Upper lobe of right lung (tissue), 1 donor: ENCODE measurements around the gene KCNMA1. TPM values are rescaled to one million over a fixed set of nuclear protein-coding genes. Genes with fewer than 3 reads are reported as not detected.

Source experiments
- ATAC-seq: fragments of 200-7000 bp; cut with Tn5 transposase; one replicate; pipeline ENCODE4 v1.9.1; 2020; ENCODE audit warnings: mild to moderate bottlenecking, moderate library complexity
- DNase-seq: peaks from one replicate; pipeline ENCODE4 v3.0.0-alpha.2; 2020
- H3K27ac ChIP-seq: fragments of 200-600 bp; one replicate; pipeline ENCODE4 v1.8.0; 2022
- H3K27me3 ChIP-seq: fragments of 200-600 bp; one replicate; pipeline ENCODE4 v1.8.0; 2022; ENCODE audit warnings: mild to moderate bottlenecking
- H3K36me3 ChIP-seq: fragments of 200-600 bp; one replicate; pipeline ENCODE4 v1.8.0; 2022
- H3K4me1 ChIP-seq: fragments of 200-600 bp; one replicate; pipeline ENCODE4 v1.8.0; 2022
- H3K4me3 ChIP-seq: fragments of 200-600 bp; one replicate; pipeline ENCODE4 v1.8.0; 2022; ENCODE audit warnings: mild to moderate bottlenecking
- H3K9me3 ChIP-seq: fragments of 200-600 bp; one replicate; pipeline ENCODE4 v1.8.0; 2022
- intact Hi-C: fragments of 100-400 bp; cut with DNase I; formaldehyde crosslinking; loops from one replicate; pipeline ENCODE4 v1.11.0; 2022
- total RNA-seq: library from RNA; stranded (reverse); fragmentation: NEBNext Ultra II Directional; extraction: Animal tissue kit (Norgen Biotek cat#: 25700); gene quantifications from one replicate; pipeline ENCODE4 v1.2.1, GENCODE V29; 2021
- TF ChIP-seq, protein P1 (sequence below): fragments of 200-600 bp; IDR thresholded peaks from one replicate; pipeline ENCODE4 v1.8.0; 2022; ENCODE audit warnings: antibody characterized with exemption
- donor health status: DM: no; HTN: yes; CAD: no; lungs with severe emphysema.

KCNMA1 gene
- total RNA-seq, 1 donor from 2014 or later: 26.3 TPM

- intact Hi-C loops: no loop called here
- TF ChIP-seq, protein P1, sequence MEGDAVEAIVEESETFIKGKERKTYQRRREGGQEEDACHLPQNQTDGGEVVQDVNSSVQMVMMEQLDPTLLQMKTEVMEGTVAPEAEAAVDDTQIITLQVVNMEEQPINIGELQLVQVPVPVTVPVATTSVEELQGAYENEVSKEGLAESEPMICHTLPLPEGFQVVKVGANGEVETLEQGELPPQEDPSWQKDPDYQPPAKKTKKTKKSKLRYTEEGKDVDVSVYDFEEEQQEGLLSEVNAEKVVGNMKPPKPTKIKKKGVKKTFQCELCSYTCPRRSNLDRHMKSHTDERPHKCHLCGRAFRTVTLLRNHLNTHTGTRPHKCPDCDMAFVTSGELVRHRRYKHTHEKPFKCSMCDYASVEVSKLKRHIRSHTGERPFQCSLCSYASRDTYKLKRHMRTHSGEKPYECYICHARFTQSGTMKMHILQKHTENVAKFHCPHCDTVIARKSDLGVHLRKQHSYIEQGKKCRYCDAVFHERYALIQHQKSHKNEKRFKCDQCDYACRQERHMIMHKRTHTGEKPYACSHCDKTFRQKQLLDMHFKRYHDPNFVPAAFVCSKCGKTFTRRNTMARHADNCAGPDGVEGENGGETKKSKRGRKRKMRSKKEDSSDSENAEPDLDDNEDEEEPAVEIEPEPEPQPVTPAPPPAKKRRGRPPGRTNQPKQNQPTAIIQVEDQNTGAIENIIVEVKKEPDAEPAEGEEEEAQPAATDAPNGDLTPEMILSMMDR: no peak
- H3K9me3 ChIP-seq: no peaks in the 10 kb centered on the region
- H3K36me3 ChIP-seq: no peaks in the 10 kb centered on the region
- H3K4me3 ChIP-seq: no peak overlapping the region
- ATAC-seq: no peak
- no peak for DNase-seq
- no peak overlapping the region for H3K27ac ChIP-seq
- no peaks in the 10 kb centered on the region for H3K4me1 ChIP-seq
- no peaks in the 10 kb centered on the region for H3K27me3 ChIP-seq
Measured at GRCh38 chr10:77263700-77264099, 373.9 kb downstream of the KCNMA1 start.

DNA sequence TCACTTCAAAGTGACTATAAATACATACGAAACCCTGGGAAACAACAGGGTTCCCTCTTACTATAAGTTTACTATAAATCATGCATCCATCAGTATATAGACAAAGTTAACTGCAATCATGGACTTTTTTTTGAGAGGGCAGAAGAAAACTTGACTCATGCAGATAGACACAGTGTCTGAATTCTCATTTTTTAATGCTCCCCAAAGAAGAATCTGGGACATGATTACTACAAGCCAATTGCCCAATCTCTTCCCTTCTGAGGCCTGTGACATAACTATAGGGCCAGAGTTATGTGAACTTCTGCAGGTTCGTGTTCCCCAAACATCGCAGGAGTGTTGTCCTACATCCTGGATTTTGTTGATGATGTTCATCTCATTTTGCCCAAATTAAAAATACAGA, 376.5 kb downstream of the KCNMA1 start:
- Histone ChIP-seq H3K36me3 (no peaks in the 10 kb centered on the region), H3K27ac (no peak overlapping the region), H3K27me3 (no peaks in the 10 kb centered on the region), H3K9me3 (no peaks in the 10 kb centered on the region), H3K4me1 (no peaks in the 10 kb centered on the region), H3K4me3 (no peak overlapping the region)
- ATAC-seq (no peak), DNase-seq (no peak)
- intact Hi-C loops: no loop called here
- TF ChIP-seq, protein P1: no peak

GRCh38 chr10:77259171-77259874, 378.3 kb downstream of the KCNMA1 start:
- Histone ChIP-seq H3K4me1 (no peaks in the 10 kb centered on the region), H3K36me3 (no peaks in the 10 kb centered on the region), H3K27me3 (no peaks in the 10 kb centered on the region), H3K4me3 (no peak overlapping the region), H3K27ac (no peak overlapping the region), H3K9me3 (no peaks in the 10 kb centered on the region)
- TF ChIP-seq, protein P1: no peak
- no peak for ATAC-seq
- no peak for DNase-seq
- intact Hi-C loops: no loop called here

DNA sequence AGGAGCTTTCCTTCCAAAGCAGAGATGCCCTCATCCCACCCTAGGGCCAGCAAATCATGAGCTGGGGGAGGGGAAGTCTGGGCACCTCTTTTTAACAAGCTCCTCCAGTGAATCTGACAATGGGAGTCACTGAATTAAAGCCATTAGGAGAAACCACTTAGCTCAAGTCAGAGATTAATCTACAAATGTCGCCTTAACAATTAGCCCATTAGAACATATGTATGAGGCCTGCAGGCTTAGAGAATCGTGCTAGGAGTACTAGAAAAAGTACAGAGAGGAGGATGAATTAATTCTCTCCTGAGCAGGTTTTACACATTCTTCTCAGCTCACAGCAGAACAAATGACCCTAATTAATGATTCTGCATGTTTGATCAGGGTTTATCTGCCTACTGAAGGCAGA, 381.3 kb downstream of the KCNMA1 start:
- TF ChIP-seq, protein P1: no peak
- DNase-seq (no peak), ATAC-seq (no peak)
- intact Hi-C loops: no loop called here
- H3K27me3 ChIP-seq: no peaks in the 10 kb centered on the region
- H3K9me3 ChIP-seq: no peaks in the 10 kb centered on the region
- H3K4me1 ChIP-seq: no peaks in the 10 kb centered on the region
- H3K36me3 ChIP-seq: no peaks in the 10 kb centered on the region
- no peak overlapping the region for H3K27ac ChIP-seq
- no peak overlapping the region for H3K4me3 ChIP-seq

- H3K4me3 ChIP-seq: no peak overlapping the region
- ATAC-seq (no peak), DNase-seq (no peak)
- H3K9me3 ChIP-seq: no peaks in the 10 kb centered on the region
- no peaks in the 10 kb centered on the region for H3K4me1 ChIP-seq
- intact Hi-C loops: no loop called here
- H3K27ac ChIP-seq: no peak overlapping the region
- no peaks in the 10 kb centered on the region for H3K27me3 ChIP-seq
- TF ChIP-seq, protein P1: no peak
- H3K36me3 ChIP-seq: no peaks in the 10 kb centered on the region
Measured at GRCh38 chr10:77253556-77254064, 384.0 kb downstream of the KCNMA1 start.
